ENCODE results near the gene MBD2. TPM values are rescaled to one million over a fixed set of nuclear protein-coding genes. Genes with fewer than 3 reads are reported as not detected.

Gene MBD2
- total and polyA plus RNA-seq, 2 of the 8 experiments (the other 6 are each of a cell fraction or from before 2014, with no cell fraction given), result 36.2 to 52.7 TPM

DNA sequence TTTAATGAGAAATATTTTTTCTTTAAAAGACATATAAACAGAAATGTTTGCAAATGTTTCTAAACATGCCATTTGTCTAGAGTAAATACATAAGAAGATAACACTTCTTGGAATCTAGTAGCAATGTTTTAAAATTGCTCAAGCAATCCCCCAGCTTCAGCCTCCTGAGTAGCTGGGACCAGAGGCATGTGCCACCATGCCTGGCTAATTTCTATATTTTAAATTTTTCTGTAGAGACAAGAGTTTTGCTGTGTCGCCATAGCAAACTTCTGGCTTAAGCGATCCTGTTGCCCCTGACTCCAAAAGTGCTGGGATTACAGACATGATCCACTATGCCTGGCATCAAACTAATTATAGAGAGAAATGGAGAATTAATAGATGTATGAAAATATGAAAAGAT is 14.6 kb upstream of the MBD2 start:
- Histone ChIP-seq H2BK120ac (replicated peaks; ENCODE audit: low read depth, low read length) (no peak overlapping the region), H3K4me2 (ENCODE audit: insufficient read depth in 1 of 2, low read depth in 2 of 2, low read length in 2 of 2) (no peak overlapping the region), H2AK5ac (ENCODE audit: low read depth, low read length) (no peak overlapping the region), H2BK15ac (ENCODE audit: low read length) (no peak overlapping the region), H2AFZ (ENCODE audit: low read length) (no peak overlapping the region), H3K14ac (ENCODE audit: insufficient read length) (no peak overlapping the region), H3K27ac (ENCODE audit: low read depth, low read length) (no peak overlapping the region), H4K20me1 (replicated peaks in 1 of 2; ENCODE audit: control insufficient read depth in 1 of 2, insufficient read depth in 2 of 2, low read length in 2 of 2) (no peaks in the 10 kb centered on the region), H2BK12ac (ENCODE audit: low read depth, low read length) (no peak overlapping the region), H3K9me3 (ENCODE audit: insufficient read depth in 2 of 2, low read depth in 1 of 2, low read length in 1 of 2) (no peaks in the 10 kb centered on the region; a peak in 1 of 4 replicates), H4K91ac (replicated peaks; ENCODE audit: insufficient read length, low read length) (no peak overlapping the region), H3K4ac (replicated peaks; ENCODE audit: insufficient read length, low read depth, low read length) (no peak overlapping the region), H3K9ac (replicated peaks in 1 of 4; ENCODE audit: extremely low read depth in 1 of 4, low read depth in 3 of 4, low read length in 3 of 4) (no peak overlapping the region), H3K23ac (ENCODE audit: insufficient read length) (no peak overlapping the region), H3K4me3 (ENCODE audit: extremely low read depth in 1 of 4, insufficient read depth in 2 of 4, low read depth in 3 of 4, low read length in 4 of 4) (no peak overlapping the region), H4K5ac (ENCODE audit: insufficient read length, low read depth, low read length) (no peak overlapping the region), H3K36me3 (ENCODE audit: control insufficient read depth in 2 of 4, insufficient read depth in 4 of 4, low read length in 3 of 4) (no peaks in the 10 kb centered on the region), H3K23me2 (ENCODE audit: low read depth, low read length) (no peaks in the 10 kb centered on the region), H2BK20ac (ENCODE audit: low read length) (no peak overlapping the region), H3K18ac (ENCODE audit: extremely low read depth, low read length) (no peak overlapping the region), H3K79me2 (ENCODE audit: control insufficient read depth in 1 of 2, insufficient read depth in 2 of 2, low read length in 2 of 2) (no peaks in the 10 kb centered on the region), H3K56ac (replicated peaks; ENCODE audit: insufficient read length, low read depth, low read length) (no peak overlapping the region), H3K27me3 (replicated peaks in 1 of 4; ENCODE audit: control insufficient read depth in 3 of 4, extremely low read depth in 1 of 4, insufficient read depth in 3 of 4, low read length in 3 of 4) (no peaks in the 10 kb centered on the region), H4K8ac (ENCODE audit: extremely low read depth, insufficient read depth, low read length) (no peak overlapping the region), H3K79me1 (ENCODE audit: low read depth, low read length) (no peaks in the 10 kb centered on the region), H3K4me1 (replicated peaks in 1 of 4; ENCODE audit: control insufficient read depth in 3 of 4, insufficient read depth in 4 of 4, low read length in 3 of 4) (no peaks in the 10 kb centered on the region), H2BK5ac (ENCODE audit: low read depth, low read length) (no peak overlapping the region)
- no peak for FAIRE-seq
- POLR2A ChIA-PET (ENCODE audit: partially characterized antibody), result interaction anchor here (1.6 kb wide), 1 partner anchor 8 kb away, joined by 9 read pairs; no protein-coding TSS in a partner anchor
- 91% methylated on average over 2 of the region's 2 CpGs; no CpG with 5 or more reads in 1 of the 2 experiments for WGBS, 2 experiments (ENCODE audit: extremely low coverage in 1 of 2, insufficient coverage in 1 of 2, insufficient read length in 1 of 2, insufficient replicate concordance in 2 of 2, low coverage in 1 of 2, low lambda C conversion rate in 2 of 2, missing lambda C conversion rate in 1 of 2)
- CTCF ChIA-PET (ENCODE audit: partially characterized antibody), result interaction anchor here (2.2 kb wide), 1 partner anchor 32 kb away, joined by 6 read pairs; no protein-coding TSS in a partner anchor
- DNase-seq (ENCODE audit: low read depth in 1 of 2, low spot score in 2 of 2), result no peak
- no peak for TF ChIP-seq EGR1 (IDR thresholded peaks at IDR 0.05; ENCODE audit: borderline replicate concordance, low read depth, low read length)
- TF ChIP-seq FOSL1 (IDR thresholded peaks at IDR 0.05; ENCODE audit: insufficient read depth, low read depth, low read length), result no peak
- TF ChIP-seq, protein P1, sequence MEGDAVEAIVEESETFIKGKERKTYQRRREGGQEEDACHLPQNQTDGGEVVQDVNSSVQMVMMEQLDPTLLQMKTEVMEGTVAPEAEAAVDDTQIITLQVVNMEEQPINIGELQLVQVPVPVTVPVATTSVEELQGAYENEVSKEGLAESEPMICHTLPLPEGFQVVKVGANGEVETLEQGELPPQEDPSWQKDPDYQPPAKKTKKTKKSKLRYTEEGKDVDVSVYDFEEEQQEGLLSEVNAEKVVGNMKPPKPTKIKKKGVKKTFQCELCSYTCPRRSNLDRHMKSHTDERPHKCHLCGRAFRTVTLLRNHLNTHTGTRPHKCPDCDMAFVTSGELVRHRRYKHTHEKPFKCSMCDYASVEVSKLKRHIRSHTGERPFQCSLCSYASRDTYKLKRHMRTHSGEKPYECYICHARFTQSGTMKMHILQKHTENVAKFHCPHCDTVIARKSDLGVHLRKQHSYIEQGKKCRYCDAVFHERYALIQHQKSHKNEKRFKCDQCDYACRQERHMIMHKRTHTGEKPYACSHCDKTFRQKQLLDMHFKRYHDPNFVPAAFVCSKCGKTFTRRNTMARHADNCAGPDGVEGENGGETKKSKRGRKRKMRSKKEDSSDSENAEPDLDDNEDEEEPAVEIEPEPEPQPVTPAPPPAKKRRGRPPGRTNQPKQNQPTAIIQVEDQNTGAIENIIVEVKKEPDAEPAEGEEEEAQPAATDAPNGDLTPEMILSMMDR (IDR thresholded peaks at IDR 0.05; ENCODE audit: control extremely low read depth in 1 of 3, insufficient read depth in 1 of 3, low read depth in 1 of 3, low read length in 3 of 3), result no peak
- TF ChIP-seq HDAC2 (IDR thresholded peaks at IDR 0.05; ENCODE audit: borderline replicate concordance in 1 of 2, low read depth in 2 of 2, low read length in 2 of 2), result no peak
- TF ChIP-seq SIX5 (IDR thresholded peaks at IDR 0.05; ENCODE audit: low read depth, low read length), result no peak
- no peak for TF ChIP-seq CBX5 (IDR thresholded peaks at IDR 0.05; ENCODE audit: low read depth, low read length)
- TF ChIP-seq, protein P2, sequence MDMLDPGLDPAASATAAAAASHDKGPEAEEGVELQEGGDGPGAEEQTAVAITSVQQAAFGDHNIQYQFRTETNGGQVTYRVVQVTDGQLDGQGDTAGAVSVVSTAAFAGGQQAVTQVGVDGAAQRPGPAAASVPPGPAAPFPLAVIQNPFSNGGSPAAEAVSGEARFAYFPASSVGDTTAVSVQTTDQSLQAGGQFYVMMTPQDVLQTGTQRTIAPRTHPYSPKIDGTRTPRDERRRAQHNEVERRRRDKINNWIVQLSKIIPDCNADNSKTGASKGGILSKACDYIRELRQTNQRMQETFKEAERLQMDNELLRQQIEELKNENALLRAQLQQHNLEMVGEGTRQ (IDR thresholded peaks at IDR 0.05; ENCODE audit: low read length), result no peak
- TF ChIP-seq NRF1 (IDR thresholded peaks at IDR 0.05; ENCODE audit: low read depth, low read length), result no peak
- no peak for TF ChIP-seq HDAC6 (IDR thresholded peaks at IDR 0.05; ENCODE audit: low read depth, low read length)
- TF ChIP-seq, protein P3, sequence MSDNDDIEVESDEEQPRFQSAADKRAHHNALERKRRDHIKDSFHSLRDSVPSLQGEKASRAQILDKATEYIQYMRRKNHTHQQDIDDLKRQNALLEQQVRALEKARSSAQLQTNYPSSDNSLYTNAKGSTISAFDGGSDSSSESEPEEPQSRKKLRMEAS (IDR thresholded peaks at IDR 0.05), result no peak

Data from H1 (cell line).